ENCODE measurements around the gene SLC7A5.

GRCh38 chr16:87836844-87837581, 32.3 kb downstream of the SLC7A5 start:
- TF ChIP-seq CTCF (conservative IDR thresholded peaks at IDR 0.05), result no peak
- no peak for TF ChIP-seq ZFX (IDR thresholded peaks at IDR 0.05)

Data from C4-2B (cell line).